Measurements from ENCODE around the gene PTK6. TPM values are rescaled to one million over a fixed set of nuclear protein-coding genes. Genes with fewer than 3 reads are reported as not detected.

Gene PTK6
- total and polyA plus RNA-seq, 2 donors (not counting 1 experiment from before 2014, with no cell fraction given): 0.17 TPM; not detected in 1

- H3K4me2 ChIP-seq (ENCODE audit: extremely low read depth, insufficient read depth, low read length): no peak overlapping the region
- no peak overlapping the region for H3K27ac ChIP-seq (ENCODE audit: insufficient read depth, low read length)
- no peak overlapping the region for H2AFZ ChIP-seq (ENCODE audit: low read length)
- H4K20me1 ChIP-seq (ENCODE audit: control insufficient read depth, extremely low read depth, insufficient read depth, low read length): no peaks in the 10 kb centered on the region
- H3K36me3 ChIP-seq (ENCODE audit: control insufficient read depth, insufficient read depth, low read length): peaks cover 17% of the 10 kb centered on the region
- H3K4me3 ChIP-seq (replicated peaks in 1 of 4; ENCODE audit: control extremely low read depth in 1 of 4, insufficient read depth in 1 of 4, low read depth in 3 of 4, low read length in 4 of 4): no peak overlapping the region
- TF ChIP-seq CTCF (conservative IDR thresholded peaks at IDR 0.05 in 1 of 2, IDR thresholded peaks at IDR 0.05 in 1 of 2; ENCODE audit: low read depth in 1 of 2, low read length in 2 of 2) (no peak), EZH2 (IDR thresholded peaks at IDR 0.05; ENCODE audit: low read length, missing control alignments) (no peak)
- no peaks in the 10 kb centered on the region for H3K9me3 ChIP-seq (ENCODE audit: control insufficient read depth, insufficient read depth, low read depth, low read length)
- H3K79me2 ChIP-seq (ENCODE audit: control insufficient read depth, insufficient read depth, low read length): no peaks in the 10 kb centered on the region
- no peak overlapping the region for H3K9ac ChIP-seq (ENCODE audit: insufficient read depth, low read length)
- no peaks in the 10 kb centered on the region for H3K27me3 ChIP-seq (ENCODE audit: control insufficient read depth, insufficient read depth, low read length)
- DNase-seq (ENCODE audit: low read depth in 2 of 2): no peak
- H3K4me1 ChIP-seq (ENCODE audit: control insufficient read depth, extremely low read depth, insufficient read depth, low read length): no peaks in the 10 kb centered on the region
These were observed 21.8 kb upstream of the PTK6 start for GRCh38 chr20:63558804-63559484.

- no peaks in the 10 kb centered on the region for H3K9me3 ChIP-seq (ENCODE audit: control insufficient read depth, insufficient read depth, low read depth, low read length)
- H3K27me3 ChIP-seq (ENCODE audit: control insufficient read depth, insufficient read depth, low read length): no peaks in the 10 kb centered on the region
- no peaks in the 10 kb centered on the region for H3K4me1 ChIP-seq (ENCODE audit: control insufficient read depth, extremely low read depth, insufficient read depth, low read length)
- no peak overlapping the region for H3K9ac ChIP-seq (ENCODE audit: insufficient read depth, low read length)
- no peak overlapping the region for H3K27ac ChIP-seq (ENCODE audit: insufficient read depth, low read length)
- no peaks in the 10 kb centered on the region for H4K20me1 ChIP-seq (ENCODE audit: control insufficient read depth, extremely low read depth, insufficient read depth, low read length)
- TF ChIP-seq CTCF (conservative IDR thresholded peaks at IDR 0.05 in 1 of 2, IDR thresholded peaks at IDR 0.05 in 1 of 2; ENCODE audit: low read depth in 1 of 2, low read length in 2 of 2): no peak
- no peak for TF ChIP-seq EZH2 (IDR thresholded peaks at IDR 0.05; ENCODE audit: low read length, missing control alignments)
- H3K4me2 ChIP-seq (ENCODE audit: extremely low read depth, insufficient read depth, low read length): no peak overlapping the region
- H3K79me2 ChIP-seq (ENCODE audit: control insufficient read depth, insufficient read depth, low read length): no peaks in the 10 kb centered on the region
- no peak overlapping the region for H3K4me3 ChIP-seq (replicated peaks in 1 of 4; ENCODE audit: control extremely low read depth in 1 of 4, insufficient read depth in 1 of 4, low read depth in 3 of 4, low read length in 4 of 4)
- peaks cover 10% of the 10 kb centered on the region for H3K36me3 ChIP-seq (ENCODE audit: control insufficient read depth, insufficient read depth, low read length)
- no peak for DNase-seq (ENCODE audit: low read depth in 2 of 2)
- no peak overlapping the region for H2AFZ ChIP-seq (ENCODE audit: low read length)
These were observed 20.3 kb upstream of the PTK6 start for GRCh38 chr20:63557481-63557891.

GRCh38 chr20:63556873-63557478 lies 19.8 kb upstream of the PTK6 start:
- Histone ChIP-seq H2AFZ (ENCODE audit: low read length) (no peak overlapping the region), H3K9ac (ENCODE audit: insufficient read depth, low read length) (no peak overlapping the region), H3K9me3 (ENCODE audit: control insufficient read depth, insufficient read depth, low read depth, low read length) (no peaks in the 10 kb centered on the region), H3K79me2 (ENCODE audit: control insufficient read depth, insufficient read depth, low read length) (no peaks in the 10 kb centered on the region), H3K4me1 (ENCODE audit: control insufficient read depth, extremely low read depth, insufficient read depth, low read length) (no peaks in the 10 kb centered on the region), H4K20me1 (ENCODE audit: control insufficient read depth, extremely low read depth, insufficient read depth, low read length) (no peaks in the 10 kb centered on the region), H3K4me3 (replicated peaks in 1 of 4; ENCODE audit: control extremely low read depth in 1 of 4, insufficient read depth in 1 of 4, low read depth in 3 of 4, low read length in 4 of 4) (no peak overlapping the region), H3K36me3 (ENCODE audit: control insufficient read depth, insufficient read depth, low read length) (peaks cover 10% of the 10 kb centered on the region), H3K27me3 (ENCODE audit: control insufficient read depth, insufficient read depth, low read length) (no peaks in the 10 kb centered on the region), H3K27ac (ENCODE audit: insufficient read depth, low read length) (no peak overlapping the region), H3K4me2 (ENCODE audit: extremely low read depth, insufficient read depth, low read length) (no peak overlapping the region)
- TF ChIP-seq EZH2 (IDR thresholded peaks at IDR 0.05; ENCODE audit: low read length, missing control alignments) (no peak), CTCF (conservative IDR thresholded peaks at IDR 0.05 in 1 of 2, IDR thresholded peaks at IDR 0.05 in 1 of 2; ENCODE audit: low read depth in 1 of 2, low read length in 2 of 2) (no peak)
- no peak for DNase-seq (ENCODE audit: low read depth in 2 of 2)

All from fibroblast of lung (primary cell).